NCI-H1930 (cell line): Measurements from ENCODE around the gene ZIC5.

ENCODE experiments used
- DNase-seq, 2 experiments: peaks; one replicate each; lab custom pipeline; 2025; lab: John Stamatoyannopoulos, UW

The ZIC5 gene

DNA sequence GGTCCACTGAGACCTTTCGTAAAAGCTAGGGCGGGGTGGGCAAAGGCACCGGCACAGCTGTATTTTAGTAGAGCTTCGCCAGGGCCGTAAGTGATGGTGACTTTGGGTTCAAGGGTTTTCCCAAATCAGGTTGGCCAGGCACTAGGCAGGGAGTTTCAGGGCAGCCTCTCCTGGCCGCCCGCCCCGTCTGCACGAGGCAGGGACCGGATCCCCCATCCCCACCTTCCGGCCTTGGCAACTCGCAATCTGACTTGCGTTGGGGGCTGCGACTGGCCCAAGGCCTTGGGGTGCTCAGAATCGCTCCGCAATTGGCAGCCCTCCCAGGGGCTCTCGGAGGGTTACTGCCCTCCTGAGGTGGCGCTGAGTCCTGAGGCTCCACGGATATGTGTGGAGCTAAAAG lies 4.1 kb upstream of the ZIC5 start:
- DNase-seq, result no peak

DNA sequence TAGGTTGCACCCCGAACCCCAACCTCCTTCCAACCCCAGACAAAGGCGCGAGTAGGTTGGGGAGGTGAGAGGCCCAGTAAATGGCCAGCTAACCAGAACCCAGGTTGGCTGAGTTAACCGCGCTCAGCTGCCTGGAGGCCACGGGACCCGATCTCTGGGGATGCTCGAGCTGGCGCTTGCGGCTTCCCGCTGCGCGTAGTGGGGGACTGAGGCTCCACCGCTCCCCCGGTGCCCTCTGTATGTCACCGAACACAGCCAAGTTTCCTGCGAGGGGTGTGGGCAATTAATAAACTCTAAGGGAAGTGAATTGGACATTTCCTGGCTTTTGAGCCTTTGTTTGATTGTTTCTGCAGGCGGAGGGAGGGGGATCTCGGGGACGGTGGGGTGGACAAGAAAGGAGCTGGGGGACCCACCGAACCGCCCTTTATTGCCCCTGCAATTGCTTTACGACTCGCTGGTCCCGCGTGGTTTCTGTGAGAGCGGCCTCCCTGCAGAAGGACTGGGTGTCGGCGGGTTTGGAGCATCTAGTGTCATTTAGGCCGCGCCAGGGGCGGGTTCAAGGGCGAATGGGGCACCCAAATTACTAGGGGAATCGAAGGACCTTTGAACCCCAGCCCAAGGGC lies 3.5 kb upstream of the ZIC5 start:
- no peak for DNase-seq

DNA sequence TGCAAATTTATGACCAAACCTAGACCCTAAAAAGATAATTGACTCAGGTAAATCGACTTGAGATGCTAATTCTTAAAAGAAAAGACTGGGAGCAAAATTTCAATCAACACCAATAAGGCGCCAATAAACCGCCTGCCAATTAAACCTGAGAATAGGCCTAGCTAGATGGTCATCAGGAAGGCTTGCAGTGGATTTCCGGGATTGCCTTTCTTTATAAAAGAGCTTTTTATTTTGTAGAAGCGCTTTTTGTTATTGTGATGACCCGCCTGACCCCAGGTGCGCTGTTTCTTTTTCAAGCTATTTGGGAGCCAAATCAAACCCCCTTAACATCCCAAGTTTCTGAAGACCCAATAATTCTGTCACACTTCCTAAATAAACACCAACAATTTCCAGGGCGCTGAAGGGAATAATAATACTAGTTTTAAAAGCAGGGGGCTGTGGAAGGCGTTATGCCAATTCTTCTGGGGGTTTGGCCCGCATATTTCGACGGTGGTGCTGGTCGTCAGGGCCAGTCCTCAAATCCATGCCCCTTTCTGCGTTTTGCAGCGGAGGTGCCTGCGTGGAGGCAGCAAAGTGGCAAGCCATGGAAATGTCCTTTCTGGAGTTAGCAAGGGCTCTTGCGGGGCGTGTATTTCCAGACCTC lies 2.9 kb upstream of the ZIC5 start:
- DNase-seq, result no peak

DNA sequence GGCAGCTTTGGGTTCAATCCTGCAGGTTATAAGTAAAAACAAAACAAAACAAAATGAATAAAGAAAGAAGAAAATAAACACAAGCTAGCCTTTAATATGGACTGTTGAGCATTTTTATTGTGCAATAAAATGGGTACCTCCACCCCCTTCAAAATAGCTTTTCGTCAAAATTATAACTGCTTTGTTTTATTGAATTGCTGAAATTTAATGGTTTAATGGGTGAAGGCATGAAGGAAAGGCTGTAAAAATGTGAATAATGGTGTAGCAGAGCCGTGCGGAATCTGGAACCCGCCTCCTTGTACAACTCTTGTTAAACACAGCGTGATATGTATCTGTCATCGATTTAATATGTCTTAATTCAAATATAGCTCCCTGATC lies 2.2 kb upstream of the ZIC5 start:
- no peak for DNase-seq

DNA sequence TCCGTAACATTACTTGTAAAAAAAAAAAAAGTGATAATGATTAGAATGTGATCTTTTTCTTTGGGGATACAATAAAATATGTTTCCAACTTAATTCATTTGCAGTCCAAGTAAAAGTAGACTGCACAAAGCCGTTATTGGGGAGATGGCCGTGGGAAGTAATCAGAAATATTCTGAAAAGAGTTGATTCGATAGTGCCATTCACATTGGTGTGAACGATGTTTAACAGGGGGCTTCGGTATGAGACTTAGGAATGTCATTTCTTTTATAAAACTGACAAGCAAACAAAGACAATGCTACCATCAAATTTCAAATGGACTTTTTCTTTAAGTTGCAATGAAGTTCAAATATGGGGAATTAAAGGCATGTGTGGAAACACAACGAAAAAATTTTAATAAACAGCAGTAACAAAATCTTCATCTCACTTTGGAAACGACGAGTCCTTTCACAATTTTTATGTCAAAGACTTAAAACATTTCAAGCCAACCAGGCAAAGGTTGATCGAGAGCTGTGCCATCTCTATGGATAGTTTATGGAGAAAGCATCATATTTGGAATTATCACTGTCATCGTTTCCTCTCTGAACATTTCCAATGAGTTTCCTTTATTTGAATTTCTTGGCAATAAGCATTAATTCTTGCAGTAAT lies 1.7 kb upstream of the ZIC5 start:
- DNase-seq, result no peak

GRCh38 chr13:99972190-99972731 lies 694 bp upstream of the ZIC5 start:
- DNase-seq, result no peak

DNA sequence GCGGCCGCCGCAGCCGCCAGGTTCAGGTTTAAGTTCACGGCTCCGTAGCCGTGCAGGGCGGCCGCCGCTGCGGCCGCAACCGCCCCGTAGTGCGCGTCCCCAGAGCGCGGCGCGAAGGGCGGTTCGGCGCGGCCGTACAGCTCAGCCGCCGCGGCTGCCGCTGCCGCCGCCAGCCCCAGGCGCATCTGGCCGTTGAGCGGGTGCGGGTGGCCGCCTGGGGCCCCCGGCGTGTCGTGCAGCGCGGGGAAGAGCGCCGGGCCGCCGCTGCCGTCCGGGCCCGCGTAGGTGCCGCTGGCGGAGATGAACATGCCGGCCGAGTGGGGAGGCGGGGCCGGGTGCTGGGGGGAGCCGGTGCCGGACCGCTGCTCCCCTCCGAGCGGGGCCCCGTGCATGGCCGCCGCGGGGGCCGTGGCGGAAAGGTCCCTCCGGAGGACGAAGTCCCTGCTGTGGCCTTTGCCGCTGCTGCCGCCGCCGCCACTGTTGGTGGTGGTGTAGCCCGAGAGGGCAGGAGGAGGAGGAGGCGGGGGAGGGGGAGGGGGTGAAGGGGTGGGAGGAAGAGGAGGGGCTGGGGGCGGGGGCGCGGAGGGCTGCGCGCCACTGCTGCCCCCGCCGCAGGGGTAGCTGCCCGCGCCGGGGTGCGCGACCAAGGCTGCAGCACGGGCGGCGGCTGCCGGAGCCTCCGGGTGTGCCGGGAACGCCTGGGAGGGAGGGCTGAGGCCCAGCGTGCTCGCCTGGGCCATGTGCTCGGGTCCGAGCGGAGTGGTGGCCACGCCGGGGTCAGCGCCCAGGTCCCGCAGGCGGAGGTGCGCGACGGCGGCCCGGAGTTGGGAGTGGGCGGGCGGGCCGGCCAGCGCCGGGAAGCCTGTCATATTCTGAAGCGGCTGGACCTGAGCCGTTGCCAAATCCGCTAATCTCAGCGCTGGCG lies 654 bp downstream of the ZIC5 start:
- peak; percentile 31 to 59 for DNase-seq

GRCh38 chr13:99969919-99970650 lies 1.5 kb downstream of the ZIC5 start:
- peak; percentile 81 to 84 for DNase-seq

DNA sequence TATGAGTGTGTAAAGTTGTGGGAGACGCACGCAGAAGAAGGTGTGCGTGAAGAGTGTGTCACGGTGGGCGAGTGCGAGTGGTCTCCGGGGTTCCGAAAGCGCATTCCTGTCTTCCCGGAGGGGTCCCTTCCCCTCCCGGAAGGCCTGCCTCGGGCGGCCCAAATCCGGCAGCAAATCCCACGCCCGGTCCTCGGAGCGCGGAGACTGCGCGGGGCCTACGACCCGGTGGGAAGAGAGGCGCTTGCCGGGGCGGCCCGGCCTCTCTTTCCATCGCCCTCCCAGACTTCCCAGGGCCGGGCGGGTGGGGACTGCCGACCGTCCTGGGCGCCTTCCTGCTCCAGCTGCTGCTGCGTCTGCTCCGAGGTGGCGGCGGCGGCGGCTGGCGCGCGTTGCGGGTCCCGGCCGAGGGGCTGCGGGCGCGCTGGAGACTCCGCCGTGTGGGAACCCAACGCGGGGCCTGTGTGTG lies 2.1 kb downstream of the ZIC5 start:
- DNase-seq, result no peak

- no peak for DNase-seq
Measured at GRCh38 chr13:99968521-99969452, 2.8 kb downstream of the ZIC5 start.

- DNase-seq, result no peak
Measured at GRCh38 chr13:99967869-99968520, 3.6 kb downstream of the ZIC5 start.

GRCh38 chr13:99967498-99967868 lies 4.1 kb downstream of the ZIC5 start:
- no peak for DNase-seq

DNA sequence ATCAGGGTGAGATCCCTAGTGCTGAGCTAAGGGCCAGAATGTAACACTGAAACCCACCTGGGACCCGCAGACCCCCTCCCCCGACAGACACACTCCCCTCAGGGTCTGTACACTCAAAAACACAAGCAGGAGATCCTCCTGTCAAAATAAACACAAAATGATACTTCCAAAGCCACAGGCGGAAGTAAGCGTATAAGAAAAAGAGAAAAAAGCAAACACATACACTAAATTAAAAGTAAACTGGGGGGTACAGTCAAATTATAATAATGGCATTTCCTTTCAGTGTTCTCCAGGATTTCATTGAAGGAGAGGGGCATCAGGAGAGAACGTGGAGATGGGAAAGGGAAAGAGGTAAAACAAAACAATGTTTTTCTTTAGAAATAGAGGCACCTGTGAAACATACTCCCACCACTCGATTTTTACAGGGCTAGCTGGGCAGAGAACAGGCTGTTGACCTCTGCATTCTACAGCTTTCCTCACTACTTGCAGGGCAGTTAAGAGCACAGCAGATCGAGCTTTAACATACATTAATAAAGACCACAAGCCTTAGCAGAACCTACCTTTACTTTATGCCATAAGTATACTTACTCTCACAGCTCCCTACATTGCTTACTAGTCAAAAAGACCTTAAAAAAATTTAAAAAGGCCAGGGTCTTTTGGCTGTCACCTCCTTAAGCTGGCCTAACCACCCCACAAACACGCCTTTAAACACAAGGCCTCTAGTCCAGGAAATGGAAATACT lies 5.3 kb downstream of the ZIC5 start:
- DNase-seq, result no peak

DNA sequence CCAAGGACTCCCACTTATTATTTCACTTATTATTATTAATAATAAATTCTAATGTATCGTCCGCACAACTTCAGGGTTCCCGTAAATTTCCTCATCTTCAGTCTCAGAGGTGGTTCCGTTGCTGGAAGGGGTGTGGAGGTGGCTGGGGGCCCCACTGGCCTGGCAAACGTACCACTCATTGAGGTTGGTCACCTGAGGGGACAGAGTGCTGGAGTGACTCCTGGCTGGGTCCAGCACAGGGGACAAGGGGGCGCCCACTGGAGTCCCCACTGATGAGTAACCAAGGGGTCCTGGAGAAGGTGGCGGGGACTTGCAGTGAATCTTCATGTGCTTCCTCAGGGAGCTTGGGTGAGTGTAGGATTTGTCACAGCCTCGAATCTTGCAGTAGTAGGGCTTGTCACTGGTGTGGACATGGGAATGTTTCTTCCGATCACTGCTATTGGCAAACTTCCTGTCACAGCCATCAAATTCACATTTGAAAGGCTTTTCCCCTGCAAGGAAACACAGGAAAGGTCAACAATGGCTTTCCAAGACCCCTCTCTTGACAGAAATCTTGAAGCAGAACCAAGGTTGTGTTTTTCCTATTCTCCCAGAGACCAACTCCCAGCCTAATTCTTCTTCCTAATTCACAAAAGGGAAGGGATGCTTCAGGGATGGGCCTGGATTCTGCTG lies 6.1 kb downstream of the ZIC5 start:
- no peak for DNase-seq

DNA sequence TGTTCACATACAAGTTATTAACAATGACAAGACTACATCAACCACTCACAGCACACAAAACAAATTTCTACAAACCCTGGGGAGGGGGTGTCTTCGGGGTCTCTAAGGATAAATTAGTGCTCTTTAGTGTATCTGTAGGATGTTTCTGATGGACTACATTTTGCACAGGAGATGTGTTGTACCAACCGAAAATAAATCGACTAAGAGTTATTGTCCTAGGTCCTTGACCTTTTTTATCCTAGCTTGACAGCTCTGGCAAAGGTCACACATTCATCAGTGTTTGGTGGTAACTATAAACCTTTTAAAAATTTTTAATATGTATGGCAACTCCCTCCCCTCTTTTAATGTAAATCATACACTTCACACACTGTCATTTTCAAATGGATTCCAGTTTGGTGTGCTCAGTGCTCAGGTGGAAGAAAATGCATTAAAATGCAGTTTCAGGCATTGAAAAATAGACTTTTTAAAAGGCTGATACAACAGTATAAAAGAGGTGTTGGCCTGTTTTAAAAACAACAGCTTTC lies 7.7 kb downstream of the ZIC5 start:
- DNase-seq, result no peak

DNA sequence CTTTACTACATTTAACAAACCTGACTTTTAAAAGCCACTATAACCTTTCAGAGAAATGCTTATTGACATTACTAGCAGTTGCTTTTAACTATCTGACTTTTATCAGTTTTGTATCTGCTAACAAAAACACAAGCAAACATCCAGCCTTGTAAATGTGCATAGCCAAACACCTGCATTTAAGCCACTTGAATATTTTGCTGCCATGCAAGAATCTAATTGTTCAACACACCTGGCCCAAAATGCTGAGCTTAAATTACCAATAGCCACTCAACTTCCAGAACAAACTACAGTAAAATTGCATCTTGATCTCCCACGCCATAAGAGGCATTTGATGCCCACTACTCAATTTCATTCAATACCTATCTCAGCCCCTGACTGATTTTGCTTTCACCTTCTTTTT lies 9.3 kb downstream of the ZIC5 start:
- no peak for DNase-seq

DNA sequence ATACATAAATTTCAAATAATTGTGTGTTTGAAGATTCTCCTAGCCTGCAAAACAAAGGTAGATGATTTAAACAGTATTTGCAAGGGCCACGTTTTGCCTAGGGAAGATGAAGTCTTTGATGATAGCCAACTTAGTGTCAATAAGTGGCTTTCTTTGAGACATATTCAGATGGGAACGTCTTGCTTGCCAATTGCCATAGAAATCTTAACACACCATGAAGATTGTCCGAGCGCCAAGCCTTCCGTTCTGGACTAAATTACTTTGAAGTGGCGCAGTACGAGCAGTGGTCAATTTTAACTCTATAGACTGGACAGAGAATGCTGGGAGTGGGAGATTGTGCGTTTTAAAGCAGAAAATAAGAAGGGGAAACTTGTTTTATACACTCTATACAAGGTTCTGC lies 9.9 kb downstream of the ZIC5 start:
- no peak for DNase-seq

DNA sequence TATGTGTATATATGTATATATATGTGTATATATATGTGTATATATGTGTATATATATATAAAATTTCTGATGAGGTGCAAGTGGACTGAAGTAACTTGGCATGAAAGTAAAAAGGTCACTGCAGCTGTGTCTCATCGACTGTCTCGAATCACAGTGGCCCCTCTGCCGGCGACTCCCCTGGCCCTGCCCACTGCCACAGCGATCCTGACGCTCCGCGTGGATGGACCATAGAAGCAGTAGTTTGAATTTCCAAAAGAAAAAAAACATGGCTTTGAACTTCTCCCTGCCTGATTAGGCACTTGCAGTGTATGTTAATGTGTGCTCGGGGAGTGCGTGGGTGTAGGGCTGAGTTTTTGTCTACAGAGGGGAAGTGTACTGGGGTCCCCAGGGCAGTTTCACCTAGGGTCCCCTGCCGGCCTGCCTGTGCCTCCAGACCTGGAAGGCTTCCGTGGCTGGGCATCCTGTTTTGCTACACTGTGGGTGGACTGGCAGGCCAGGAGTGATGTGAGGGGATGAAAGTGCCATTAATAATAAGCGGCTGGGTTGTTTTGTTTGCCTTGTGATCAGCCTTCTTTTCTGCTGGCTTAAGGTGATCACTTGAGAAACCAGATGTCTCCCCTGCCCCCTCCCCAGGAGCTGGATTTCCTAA lies 10.8 kb downstream of the ZIC5 start:
- DNase-seq, result no peak
